ENCODE measurements around the gene GRIA3.
"Not testable (repeated sequence)": the region's sequence is repeated elsewhere in the genome, so short reads cannot be mapped to it uniquely, and the experiment has no call there.

Gene GRIA3

DNA sequence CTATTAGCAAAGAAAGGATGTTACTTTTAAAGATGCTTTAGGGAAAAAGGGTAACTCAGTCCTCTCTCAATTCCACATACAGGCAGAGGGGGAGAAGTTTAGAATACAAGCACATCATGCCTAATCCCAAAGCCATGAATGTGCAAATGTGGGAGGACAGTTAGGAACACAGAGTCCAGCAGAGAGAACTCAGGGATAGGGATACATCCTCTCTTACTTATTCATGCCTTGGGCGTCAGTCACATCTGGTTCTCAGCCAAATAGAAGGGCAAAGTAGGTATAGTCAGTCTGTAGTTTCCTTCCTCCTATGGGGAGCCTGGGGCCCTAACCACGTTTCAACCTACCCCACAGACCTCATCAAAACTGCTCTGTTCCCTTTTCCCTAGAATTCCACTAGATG, 87.8 kb downstream of the GRIA3 start:
- no peak for DNase-seq (ENCODE audit: extremely low read depth in 1 of 2, low read depth in 1 of 2)

DNA sequence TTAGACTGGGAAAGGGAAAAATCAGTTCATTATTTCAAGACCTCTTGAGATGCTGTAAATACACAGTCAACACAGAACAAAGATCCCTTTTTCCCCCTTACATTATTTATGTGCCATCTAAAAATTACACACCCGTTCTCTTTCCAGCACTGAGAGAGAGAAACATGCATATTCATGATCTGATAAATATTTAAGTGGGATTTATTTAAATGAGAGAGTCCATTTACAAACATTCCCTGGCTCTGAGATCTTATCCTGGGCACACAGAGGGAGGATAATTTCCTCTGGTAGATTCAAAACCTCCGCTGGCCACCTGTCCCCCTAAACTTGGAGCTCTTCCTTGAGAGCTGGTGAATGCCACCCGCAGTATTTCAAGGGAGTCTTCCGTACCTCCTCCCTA, 88.6 kb downstream of the GRIA3 start:
- no peak for DNase-seq (ENCODE audit: extremely low read depth in 1 of 2, low read depth in 1 of 2)

DNA sequence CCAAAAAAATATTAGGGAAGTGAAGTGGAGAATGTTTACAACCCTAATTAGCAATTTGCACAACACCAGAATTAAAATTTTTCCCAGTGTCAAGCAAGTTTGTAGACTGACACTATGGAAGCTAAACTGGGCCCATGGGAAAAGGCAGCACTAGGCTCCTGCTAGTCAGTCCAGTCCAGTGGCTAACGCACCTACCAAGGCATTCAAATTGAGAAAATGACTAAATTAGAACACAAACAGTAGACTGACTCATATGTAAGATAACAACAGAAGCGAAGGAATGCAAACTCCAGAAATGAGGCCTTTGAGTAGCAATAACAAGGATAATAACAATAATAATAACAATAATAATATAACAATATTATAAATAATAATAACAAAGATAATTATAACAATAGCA, 90.7 kb downstream of the GRIA3 start:
- DNase-seq (ENCODE audit: extremely low read depth in 1 of 2, low read depth in 1 of 2), result no peak

DNA sequence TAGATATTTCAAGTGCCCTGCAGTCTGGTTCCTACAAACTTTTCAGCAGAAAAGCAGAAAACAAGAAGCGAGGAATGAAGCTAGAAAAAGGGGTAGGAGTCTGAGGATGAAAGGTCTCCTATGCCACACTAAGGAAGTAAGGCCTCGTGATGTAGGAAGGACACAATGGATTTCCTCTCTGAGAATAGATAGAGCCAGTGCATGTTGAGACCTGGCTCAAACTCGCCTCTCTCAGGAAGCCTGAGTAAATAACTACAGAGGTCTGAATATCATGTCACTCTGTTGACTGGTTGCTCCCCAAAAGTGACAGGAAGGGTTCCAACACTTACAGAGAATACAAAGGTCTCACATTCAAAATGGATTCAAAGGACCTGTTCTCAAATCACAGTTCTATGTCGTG, 93.3 kb downstream of the GRIA3 start:
- DNase-seq (ENCODE audit: extremely low read depth in 1 of 2, low read depth in 1 of 2), result no peak

DNA sequence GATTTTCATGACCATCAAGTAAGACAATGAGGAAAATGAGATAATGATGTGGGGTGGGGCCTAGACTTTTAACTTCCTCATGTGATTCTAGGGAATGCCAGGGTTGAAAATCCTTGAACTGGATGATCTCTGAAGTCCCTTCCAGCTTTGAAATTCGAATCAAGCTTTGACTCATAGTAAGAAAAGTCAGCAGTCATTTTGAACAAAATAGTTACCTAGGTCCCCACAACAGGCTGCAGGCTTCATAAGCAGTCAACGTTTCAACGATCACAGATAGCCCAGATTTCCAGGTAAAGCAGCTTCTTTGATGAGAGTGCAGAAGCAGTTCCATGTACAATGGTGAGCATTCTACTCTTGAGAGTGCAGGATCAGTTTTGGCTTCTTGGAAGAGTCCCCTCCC, 93.7 kb downstream of the GRIA3 start:
- DNase-seq (ENCODE audit: extremely low read depth in 1 of 2, low read depth in 1 of 2), result no peak

DNA sequence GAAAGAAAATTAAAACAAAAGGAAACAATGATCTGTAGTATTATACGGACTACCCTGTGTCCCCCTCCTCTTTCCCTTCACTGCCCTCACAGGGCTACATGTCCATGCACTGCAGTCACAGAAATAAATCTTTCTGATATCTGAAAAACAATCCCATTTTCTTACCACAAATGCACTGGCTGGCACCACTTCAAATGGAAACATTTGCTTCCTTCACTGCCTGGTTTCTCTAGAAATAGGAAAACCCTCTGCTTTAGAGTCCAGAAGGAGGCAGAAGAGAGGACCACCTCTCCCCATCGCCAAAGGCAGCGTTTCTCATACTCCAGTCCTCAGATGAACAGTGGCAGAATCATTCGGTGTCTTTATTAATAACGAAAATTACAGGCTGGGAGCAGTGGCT, 98.2 kb downstream of the GRIA3 start:
- DNase-seq (ENCODE audit: extremely low read depth in 1 of 2, low read depth in 1 of 2), result no peak

DNA sequence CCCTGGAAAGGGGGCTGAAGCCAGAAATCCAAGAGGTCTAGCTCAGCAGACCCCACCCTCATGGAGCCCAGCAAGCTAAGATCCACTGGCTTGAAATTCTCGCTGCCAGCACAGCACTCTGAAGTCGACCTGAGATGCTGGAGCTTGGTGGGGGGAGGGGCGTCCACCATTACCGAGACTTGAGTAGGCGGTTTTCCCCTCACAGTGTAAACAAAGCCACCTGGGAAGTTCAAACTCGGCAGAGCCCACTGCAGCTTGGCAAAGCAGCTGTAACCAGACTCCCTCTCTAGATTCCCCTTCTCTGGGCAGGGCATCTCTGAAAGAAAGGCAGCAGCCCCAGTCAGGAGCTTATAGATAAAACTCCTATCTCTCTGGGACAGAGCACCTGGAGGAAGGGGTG, 99.3 kb downstream of the GRIA3 start:
- not testable (repeated sequence) for DNase-seq (ENCODE audit: extremely low read depth in 1 of 2, low read depth in 1 of 2)

DNA sequence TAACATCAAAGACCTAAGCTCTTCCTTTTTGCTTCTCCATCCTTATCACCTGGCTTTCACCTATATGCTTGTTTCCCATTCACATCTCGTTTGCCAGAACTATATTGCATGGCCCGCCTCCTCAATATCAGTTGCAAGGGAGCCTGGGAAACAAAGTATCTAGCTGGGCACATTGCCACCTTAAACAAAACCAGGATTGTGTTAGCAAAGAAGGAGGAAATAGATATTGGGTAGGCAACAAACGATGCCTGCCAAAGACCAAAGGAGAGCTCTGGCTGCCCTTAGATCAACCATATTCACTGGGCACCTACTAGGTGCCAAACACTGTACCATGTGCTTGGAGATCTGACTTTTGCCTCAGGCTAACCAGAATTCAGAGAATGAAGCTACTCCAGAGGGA, 107.5 kb downstream of the GRIA3 start:
- DNase-seq (ENCODE audit: extremely low read depth in 1 of 2, low read depth in 1 of 2), result no peak

DNA sequence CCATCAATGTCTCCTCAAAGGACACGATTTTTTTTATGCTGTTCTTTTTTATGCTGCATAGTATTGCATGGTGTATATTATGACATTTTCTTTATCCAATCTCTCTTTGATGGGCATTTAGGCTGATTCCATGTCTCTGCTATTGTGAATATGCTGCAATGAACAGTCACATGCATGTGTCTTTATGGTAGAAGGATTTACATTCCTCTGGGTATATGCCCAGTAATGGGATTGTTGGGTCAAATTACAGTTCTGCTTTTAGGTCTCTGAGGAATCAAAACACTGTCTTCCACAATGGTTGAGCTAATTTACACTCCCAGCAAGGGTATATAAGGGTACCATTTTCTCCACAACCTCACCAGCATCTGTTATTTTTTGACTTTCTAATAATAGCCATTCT, 113.9 kb downstream of the GRIA3 start:
- DNase-seq (ENCODE audit: extremely low read depth in 1 of 2, low read depth in 1 of 2), result no peak

DNA sequence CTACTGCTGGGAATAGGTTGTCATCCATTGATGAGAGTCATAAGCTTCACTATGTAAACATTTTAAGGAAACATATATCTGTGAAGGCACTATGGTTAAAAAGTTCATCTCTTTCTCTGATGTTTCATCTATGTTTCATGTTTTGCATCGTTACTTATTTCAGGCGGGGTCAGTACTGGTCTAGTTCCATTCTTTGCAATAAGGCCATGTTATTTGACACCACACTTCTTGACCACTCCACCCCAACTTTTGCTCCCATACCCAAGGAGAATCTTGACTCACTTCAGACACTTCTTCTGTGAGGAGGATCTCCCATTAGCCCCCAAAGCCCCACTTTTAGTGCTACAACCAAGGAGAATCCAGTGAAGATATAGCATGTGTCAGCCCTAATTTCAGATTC, 119.4 kb downstream of the GRIA3 start:
- no peak for DNase-seq (ENCODE audit: extremely low read depth in 1 of 2, low read depth in 1 of 2)

DNA sequence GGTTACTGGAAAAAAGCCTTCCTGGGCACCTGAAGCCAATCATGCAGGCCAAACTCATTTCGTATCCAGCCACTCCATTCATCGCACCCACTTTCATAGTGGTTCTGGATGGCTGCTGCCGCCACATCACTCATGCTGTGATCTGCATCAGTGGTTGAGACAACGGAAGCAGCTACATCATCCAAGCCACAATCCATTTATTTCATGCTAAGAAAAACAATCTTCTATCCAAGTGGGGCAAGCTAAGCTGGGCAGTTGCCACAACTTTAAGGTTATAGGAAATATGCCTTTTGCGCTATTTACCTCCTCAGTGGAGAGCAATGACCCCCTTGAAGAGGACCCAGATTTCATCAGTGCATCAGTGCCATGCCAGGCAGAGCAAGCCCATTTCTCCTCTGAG, 124.6 kb downstream of the GRIA3 start:
- DNase-seq (ENCODE audit: extremely low read depth in 1 of 2, low read depth in 1 of 2), result no peak

DNA sequence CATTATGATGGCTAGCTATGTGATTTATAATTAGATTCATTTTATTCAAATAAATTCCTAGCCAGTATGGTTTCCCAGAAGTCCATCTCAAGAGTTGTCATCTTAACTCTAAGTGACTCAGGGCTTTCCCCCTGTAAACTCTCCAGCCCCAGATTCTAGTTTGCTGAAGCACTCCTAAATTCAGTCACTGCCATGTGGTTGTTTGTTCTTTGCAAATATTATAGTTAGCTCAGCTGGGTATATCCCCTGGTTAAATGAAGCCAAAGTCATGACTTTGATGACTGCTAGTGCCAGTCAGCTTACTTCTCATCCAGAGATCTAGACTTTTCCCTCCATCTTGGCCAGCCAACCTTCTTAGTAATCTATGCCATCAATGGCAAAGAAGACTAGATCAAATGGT, 126.0 kb downstream of the GRIA3 start:
- DNase-seq (ENCODE audit: extremely low read depth in 1 of 2, low read depth in 1 of 2), result no peak

DNA sequence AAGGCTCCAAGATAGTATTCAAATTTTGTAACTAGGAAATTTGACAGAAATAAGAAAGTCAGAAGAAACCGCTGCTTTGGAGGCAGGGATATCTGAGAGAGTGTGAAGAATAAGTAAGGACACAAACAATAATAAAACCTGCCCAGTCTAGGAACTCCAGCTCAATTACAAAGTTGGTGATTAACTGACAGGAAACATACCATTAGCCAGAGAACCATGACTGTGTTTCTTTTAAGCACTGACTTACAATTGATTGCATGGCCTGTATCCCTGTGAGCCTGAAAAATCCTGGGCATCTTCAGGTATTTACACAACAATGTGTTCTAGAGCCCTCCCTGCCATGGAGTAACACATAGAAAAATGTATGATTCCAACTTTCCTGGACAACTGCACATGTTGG, 127.4 kb downstream of the GRIA3 start:
- DNase-seq (ENCODE audit: extremely low read depth in 1 of 2, low read depth in 1 of 2), result no peak

DNA sequence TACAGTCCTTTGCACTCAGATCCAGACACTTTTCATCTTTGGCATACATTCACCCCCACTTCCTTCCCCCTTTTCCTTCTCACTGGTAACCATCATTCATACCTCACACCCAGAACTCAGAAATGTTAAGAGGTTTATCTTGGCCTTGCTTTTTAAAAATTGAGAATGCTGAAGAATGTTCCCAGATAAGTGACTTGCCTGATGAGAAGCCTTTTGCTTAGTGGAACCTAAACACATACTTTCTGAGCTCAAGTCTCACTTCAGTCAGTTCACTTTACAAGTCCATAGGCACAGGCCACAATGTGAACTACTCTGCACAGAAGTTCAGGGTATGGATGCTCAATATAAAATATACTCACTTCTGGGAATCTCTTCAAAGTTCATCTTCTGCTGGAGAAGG, 129.4 kb downstream of the GRIA3 start:
- no peak for DNase-seq (ENCODE audit: extremely low read depth in 1 of 2, low read depth in 1 of 2)

DNA sequence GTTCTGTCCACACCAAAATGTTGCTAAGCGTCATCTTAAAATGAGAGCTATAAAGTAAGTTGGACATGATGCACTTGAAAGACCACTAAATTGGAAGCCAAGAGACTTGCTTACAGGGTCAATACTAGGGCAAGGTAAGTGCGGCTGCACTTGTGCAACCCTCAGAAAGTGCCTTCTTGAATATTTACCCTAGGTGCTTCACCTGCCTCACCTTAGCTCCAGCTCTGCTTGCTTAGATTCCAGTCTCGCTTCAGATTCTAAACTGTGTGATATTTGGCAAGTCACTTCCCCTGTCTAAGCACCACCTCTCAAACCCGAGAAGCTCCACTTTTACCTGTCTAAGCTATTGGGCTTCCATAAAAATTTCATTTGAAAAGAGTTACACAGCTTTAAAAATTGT, 136.5 kb downstream of the GRIA3 start:
- DNase-seq (ENCODE audit: extremely low read depth in 1 of 2, low read depth in 1 of 2), result no peak

DNA sequence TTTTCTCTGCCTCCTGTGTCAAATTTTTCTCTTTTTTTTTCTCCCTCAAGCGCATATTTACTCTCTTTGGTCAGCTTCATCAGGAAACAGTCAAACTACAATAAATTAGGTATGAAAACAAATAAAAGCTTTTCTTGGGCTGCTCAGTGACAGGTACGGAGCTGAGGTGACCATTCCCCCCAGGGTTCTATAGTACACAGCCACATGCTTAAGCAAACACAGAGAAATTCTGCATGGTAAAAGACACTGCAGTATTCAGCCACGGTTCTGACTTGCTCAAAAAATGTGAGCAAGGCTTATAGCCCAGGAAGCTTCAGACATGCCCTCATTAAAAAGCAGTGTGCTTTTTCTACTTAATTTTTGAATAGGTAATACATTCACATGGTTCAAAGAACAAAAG, 138.5 kb downstream of the GRIA3 start:
- DNase-seq (ENCODE audit: extremely low read depth in 1 of 2, low read depth in 1 of 2), result no peak

DNA sequence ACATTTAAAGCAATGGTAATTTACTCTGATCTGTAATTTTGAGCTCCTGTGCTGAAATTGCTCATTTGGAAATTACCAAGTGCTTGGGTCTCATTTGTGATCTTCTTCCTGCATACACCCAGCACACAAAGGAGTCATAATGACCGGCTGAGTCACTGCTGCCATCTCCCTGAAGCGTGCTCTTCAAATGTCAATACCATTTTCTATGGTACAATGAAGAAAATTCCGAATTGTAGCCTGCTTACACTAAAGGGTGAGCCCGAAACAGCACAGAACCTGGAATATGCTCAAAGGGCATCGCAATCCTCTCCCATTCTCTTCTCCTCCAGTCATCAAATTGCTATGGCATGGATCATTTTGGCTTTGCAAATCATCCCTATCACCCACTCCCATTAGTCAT, 140.5 kb downstream of the GRIA3 start:
- DNase-seq (ENCODE audit: extremely low read depth in 1 of 2, low read depth in 1 of 2), result no peak

DNA sequence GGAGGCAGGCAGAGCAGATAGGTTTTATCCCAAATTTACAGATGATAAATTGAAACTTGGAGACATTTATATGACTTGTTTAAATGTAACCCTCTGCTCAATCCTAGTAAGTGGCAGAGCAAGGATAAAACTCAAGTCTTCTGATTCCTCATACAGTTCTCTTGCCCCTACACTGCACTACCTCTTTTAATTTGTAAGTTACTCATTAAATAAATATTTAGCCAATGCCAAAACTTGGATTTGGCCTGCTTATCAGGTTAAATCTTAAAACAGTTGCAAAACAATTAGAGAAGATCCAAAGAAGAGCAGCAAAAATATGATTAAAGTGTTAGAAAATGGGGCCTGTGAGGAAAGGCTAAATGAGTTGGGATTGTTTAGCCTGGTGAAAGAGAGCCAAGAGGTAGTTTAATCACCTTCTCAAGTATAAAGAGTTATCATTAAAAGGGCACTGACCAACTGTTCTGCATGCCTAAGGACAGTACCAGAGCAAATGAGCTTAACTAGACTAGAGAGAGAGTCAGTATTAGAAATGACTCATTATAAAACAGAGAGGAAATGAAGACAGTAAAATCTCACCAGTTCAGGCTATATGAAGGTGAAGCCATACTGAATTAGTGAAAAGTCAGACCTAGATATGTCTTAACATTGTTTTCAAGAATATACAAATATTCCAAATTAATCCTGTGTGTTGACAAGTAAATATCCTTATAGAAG, 146.3 kb downstream of the GRIA3 start:
- DNase-seq (ENCODE audit: extremely low read depth in 1 of 2, low read depth in 1 of 2), result no peak

DNA sequence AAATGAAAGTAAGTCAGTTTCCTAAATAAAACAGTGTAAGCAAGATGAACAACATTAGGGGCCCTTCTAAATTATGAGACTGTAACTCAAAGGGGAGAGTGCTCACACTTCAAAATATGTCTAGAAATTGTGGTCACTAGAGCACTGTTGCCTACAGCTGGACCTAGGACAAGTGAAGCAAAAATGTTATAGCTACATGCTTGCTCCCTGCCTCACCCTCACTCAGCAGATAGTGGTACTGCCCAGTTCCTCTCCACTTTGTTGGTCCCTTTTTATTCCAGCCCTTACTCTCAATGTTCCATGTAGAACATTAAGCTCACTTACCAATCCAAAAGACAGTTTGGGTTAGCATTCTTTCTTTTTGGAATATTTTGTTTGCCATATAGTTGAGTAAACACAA, 147.3 kb downstream of the GRIA3 start:
- DNase-seq (ENCODE audit: extremely low read depth in 1 of 2, low read depth in 1 of 2), result no peak

DNA sequence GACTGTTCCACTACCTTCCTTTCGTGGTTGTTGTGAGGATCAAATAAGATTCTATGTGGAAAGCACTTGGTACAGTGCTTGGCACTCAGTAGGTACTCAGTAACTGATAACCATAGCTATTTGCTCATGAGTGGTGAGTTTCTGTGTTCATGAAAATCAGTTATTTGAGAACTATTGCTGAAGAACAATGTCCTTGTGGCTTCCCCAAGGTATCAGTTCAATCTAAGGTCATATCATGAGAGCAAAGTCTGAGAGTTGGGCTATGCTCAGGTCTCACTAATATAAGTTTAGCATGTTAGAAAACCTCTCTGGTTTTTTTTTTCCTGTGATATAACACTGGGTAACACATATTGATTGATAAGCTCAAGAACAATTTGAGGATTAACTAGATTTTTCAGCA, 147.8 kb downstream of the GRIA3 start:
- DNase-seq (ENCODE audit: extremely low read depth in 1 of 2, low read depth in 1 of 2), result no peak

DNA sequence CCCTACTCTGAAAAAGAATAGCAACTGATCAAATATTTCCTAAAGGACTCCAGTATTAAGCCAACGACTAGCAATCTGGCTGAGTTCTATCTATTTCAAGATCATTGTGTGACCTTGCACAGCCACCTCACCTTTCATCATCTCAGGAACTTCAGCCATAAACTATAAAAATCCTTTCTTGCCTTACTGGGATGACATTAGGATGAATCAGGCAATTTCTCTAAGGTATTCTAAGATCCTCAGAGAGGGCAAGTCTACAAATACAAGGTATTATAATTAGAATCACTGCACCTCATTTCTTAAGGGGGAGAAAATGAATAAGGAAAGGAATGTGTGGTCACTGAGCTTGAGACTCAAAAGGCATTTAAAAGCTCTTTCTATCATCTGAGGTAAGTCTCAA, 152.6 kb downstream of the GRIA3 start:
- no peak for DNase-seq (ENCODE audit: extremely low read depth in 1 of 2, low read depth in 1 of 2)

DNA sequence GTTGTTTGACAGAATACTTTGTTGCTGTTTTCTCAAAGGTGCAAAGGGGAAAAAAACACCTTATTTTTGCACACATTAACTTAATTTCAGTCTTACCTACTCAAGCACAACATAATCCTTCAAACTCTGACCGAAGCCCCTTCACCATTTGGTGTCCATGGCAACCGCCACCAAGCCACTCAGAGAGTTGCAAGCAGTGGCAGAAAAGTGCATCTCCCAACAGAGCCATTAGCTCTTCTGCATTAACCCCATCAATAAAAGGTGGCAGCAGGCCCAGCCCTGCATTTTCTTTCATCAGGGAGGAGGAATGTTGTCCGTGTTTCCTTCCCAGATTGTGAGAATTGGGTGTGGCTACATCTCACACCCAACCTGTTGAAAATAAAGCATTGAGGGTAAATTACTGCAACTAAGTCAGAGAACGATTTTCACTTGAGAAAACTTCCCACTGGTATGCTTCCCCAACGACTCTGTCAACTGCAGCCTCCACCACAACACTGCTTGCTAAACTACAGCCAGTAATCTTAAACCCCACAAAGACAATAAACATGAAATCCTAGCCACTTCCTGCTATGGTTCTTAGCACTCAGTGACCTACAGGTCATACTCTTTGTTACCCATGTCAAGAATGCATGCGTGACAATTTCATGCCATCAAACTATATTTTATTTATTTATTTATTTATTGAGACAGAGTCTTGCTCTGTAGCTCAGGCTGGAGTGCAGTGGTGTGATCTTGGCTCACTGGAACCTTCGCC, 154.0 kb downstream of the GRIA3 start:
- no peak for DNase-seq (ENCODE audit: extremely low read depth in 1 of 2, low read depth in 1 of 2)

Measured in activated CD8-positive, alpha-beta memory T cell treated with anti-CD3 and anti-CD28 coated beads for 1 hour (primary cell).